ENCODE data around the gene E2F6. TPM values are rescaled to one million over a fixed set of nuclear protein-coding genes. Genes with fewer than 3 reads are reported as not detected.

Gene E2F6
- total and polyA plus RNA-seq, 10 of the 15 experiments (the other 5 are each of a cell fraction or from before 2014, with no cell fraction given): 4.2 to 15.5 (median 11.3) TPM

DNA sequence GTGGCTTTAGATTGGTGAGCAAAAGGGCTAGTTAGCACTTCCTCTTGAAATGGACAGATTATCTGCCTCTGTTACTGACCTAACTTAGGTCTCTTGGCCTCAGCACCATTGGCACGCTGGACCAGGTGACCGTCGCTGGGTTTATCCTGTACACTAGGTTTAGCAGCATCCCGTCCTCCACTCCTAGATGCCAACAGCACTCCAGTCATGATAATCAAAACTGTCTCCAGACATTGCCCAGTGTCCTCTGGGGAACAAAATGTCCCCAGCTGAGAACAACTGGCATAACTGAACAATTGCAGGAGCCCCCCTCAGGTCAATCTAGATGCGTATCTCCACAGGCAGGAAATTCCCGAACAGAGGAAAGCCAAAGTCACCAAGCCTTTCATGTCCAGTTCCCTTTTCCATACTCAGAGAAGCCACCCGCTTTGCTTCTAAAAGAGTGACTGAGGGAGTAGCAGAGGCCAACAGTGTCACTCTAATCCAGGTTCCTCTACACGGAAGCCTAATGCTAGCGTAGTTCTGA is 27.3 kb downstream of the E2F6 start:
- Histone ChIP-seq H3K9me3 (replicated peaks; ENCODE audit: control insufficient read depth, insufficient read depth, low read length) (peaks cover 10% of the 10 kb centered on the region; the same call in 2 of the 3 replicates), H3K27ac (ENCODE audit: control insufficient read depth, insufficient read depth) (no peak overlapping the region), H3K4me2 (ENCODE audit: control insufficient read depth, insufficient read depth) (no peak overlapping the region), H3K36me3 (ENCODE audit: control insufficient read depth in 2 of 2, insufficient read depth in 2 of 2, low read length in 1 of 2) (peaks cover 0 to 5% of the 10 kb centered on the region in 2 experiments; a peak in 1 of 4 replicates), H3K79me2 (ENCODE audit: control insufficient read depth, insufficient read depth, low read length) (no peaks in the 10 kb centered on the region), H3K27me3 (replicated peaks in 1 of 2; ENCODE audit: control insufficient read depth in 2 of 2, insufficient read depth in 2 of 2, low read length in 1 of 2) (no peaks in the 10 kb centered on the region), H3K9ac (ENCODE audit: control insufficient read depth, insufficient read depth, low read length) (no peak overlapping the region), H4K20me1 (ENCODE audit: control insufficient read depth, insufficient read depth) (no peaks in the 10 kb centered on the region), H3K4me1 (ENCODE audit: control insufficient read depth, insufficient read depth, low read length) (no peaks in the 10 kb centered on the region), H3K4me3 (no peak overlapping the region), H2AFZ (ENCODE audit: control insufficient read depth, low read depth, low read length) (no peak overlapping the region)
- ATAC-seq (no peak), FAIRE-seq (no peak), DNase-seq (ENCODE audit: low read depth, low spot score) (no peak)
- no TSS peak for BruUV-seq (replicated peaks)
- in situ Hi-C loops (cut with MboI) (no loop called here), intact Hi-C loops (cut with micrococcal nuclease; ENCODE audit: unreplicated experiment) (no loop called here)
- CTCF ChIA-PET: interaction anchor here (1.0 to 1.3 kb wide), 2 partner anchors 144 to 306 kb away, joined by 3 to 5 read pairs; a partner anchor contains a TSS
- no peak for TF ChIP-seq POLR2AphosphoS5 (IDR thresholded peaks at IDR 0.05; ENCODE audit: low read length)
- no peak for TF ChIP-seq SIX5 (IDR thresholded peaks at IDR 0.05; ENCODE audit: low read depth, low read length, severe bottlenecking)
- no peak for TF ChIP-seq ZBED1 (IDR thresholded peaks at IDR 0.05; ENCODE audit: borderline replicate concordance)
- no peak for TF ChIP-seq MYB (IDR thresholded peaks at IDR 0.05; ENCODE audit: borderline replicate concordance, low read depth, low read length)
- TF ChIP-seq ATF7 (IDR thresholded peaks at IDR 0.05; ENCODE audit: low read depth): no peak
- TF ChIP-seq, protein P1, sequence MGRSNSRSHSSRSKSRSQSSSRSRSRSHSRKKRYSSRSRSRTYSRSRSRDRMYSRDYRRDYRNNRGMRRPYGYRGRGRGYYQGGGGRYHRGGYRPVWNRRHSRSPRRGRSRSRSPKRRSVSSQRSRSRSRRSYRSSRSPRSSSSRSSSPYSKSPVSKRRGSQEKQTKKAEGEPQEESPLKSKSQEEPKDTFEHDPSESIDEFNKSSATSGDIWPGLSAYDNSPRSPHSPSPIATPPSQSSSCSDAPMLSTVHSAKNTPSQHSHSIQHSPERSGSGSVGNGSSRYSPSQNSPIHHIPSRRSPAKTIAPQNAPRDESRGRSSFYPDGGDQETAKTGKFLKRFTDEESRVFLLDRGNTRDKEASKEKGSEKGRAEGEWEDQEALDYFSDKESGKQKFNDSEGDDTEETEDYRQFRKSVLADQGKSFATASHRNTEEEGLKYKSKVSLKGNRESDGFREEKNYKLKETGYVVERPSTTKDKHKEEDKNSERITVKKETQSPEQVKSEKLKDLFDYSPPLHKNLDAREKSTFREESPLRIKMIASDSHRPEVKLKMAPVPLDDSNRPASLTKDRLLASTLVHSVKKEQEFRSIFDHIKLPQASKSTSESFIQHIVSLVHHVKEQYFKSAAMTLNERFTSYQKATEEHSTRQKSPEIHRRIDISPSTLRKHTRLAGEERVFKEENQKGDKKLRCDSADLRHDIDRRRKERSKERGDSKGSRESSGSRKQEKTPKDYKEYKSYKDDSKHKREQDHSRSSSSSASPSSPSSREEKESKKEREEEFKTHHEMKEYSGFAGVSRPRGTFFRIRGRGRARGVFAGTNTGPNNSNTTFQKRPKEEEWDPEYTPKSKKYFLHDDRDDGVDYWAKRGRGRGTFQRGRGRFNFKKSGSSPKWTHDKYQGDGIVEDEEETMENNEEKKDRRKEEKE (IDR thresholded peaks at IDR 0.05): no peak
- no peak for TF ChIP-seq RBBP5 (conservative IDR thresholded peaks at IDR 0.05)
- TF ChIP-seq CHD4 (IDR thresholded peaks at IDR 0.05): no peak
- no peak for TF ChIP-seq SRF (IDR thresholded peaks at IDR 0.05; ENCODE audit: low read depth in 2 of 2, low read length in 2 of 2)
- no peak for TF ChIP-seq CEBPZ (IDR thresholded peaks at IDR 0.05; ENCODE audit: low read depth, low read length)
- no peak for TF ChIP-seq JUNB (IDR thresholded peaks at IDR 0.05)
- RAD21 ChIA-PET (ENCODE audit: unreplicated experiment): no interaction called here
- SMC1A ChIA-PET (ENCODE audit: uncharacterized antibody, unreplicated experiment): interaction anchor here (0.9 kb wide), 1 partner anchor 55 kb away, joined by 3 read pairs; no protein-coding TSS in a partner anchor
- POLR2A ChIA-PET: no interaction called here
- 96% methylated on average over 9 of the region's 9 CpGs for WGBS (ENCODE audit: insufficient coverage, insufficient replicate concordance, low lambda C conversion rate, missing lambda C conversion rate)
